Epithelial cell of proximal tubule (primary cell): ENCODE results near the gene HFE. TPM values are rescaled to one million over a fixed set of nuclear protein-coding genes. Genes with fewer than 3 reads are reported as not detected.
A peak's percentile ranks its signal among the peaks of the same experiment; 100 is the strongest.
"Not testable (repeated sequence)": the region's sequence is repeated elsewhere in the genome, so short reads cannot be mapped to it uniquely, and the experiment has no call there.

Experiments
- DNase-seq: peaks from one replicate; pipeline ENCODE4 v3.0.0-alpha.2; 2011; ENCODE audit warnings: low read depth
- H3K4me3 ChIP-seq: 2 replicates; pipeline ENCODE4 v1.5.1; 2011; ENCODE audit warnings: low read depth, mild to moderate bottlenecking, low read length
- CTCF ChIP-seq: conservative IDR thresholded peaks from 2 replicates; pipeline ENCODE4 v1.5.1; 2012; ENCODE audit warnings: low read depth, mild to moderate bottlenecking, low read length
- total RNA-seq: library from RNA; depleted of rRNA; stranded (reverse); fragments of >200 nt; gene quantifications from 2 replicates; pipeline ENCODE4 v1.2.3, GENCODE V29; 2015

Gene HFE
- total RNA-seq, 1 donor from 2014 or later = 5.1 TPM

- peak overlapping the region; percentile 79 for H3K4me3 ChIP-seq
- no peak for DNase-seq
- TF ChIP-seq CTCF = no peak
Measured at GRCh38 chr6:26056583-26057350, 30.5 kb upstream of the HFE start.

DNA sequence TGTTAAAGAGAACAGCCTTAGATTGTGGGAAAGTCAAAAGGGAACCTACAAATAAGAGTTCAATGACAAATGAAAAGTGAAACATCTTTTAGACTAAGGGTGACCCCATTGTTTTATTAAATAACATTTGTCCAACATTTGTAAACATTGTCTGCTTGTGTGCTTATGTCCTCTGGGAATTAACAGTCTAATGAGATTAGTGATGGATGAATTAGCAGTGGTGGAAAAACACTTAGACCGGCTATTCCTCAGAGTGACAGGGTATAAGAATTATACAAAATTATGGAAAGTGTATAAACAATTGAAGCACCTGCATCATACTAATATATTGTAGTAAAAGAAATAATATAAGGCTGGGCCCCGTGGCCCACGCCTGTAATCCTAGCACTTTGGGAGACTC is 29.3 kb upstream of the HFE start:
- no peak for DNase-seq
- H3K4me3 ChIP-seq = no peak overlapping the region
- no peak for TF ChIP-seq CTCF

- H3K4me3 ChIP-seq, DNase-seq: not testable (repeated sequence)
Measured at GRCh38 chr6:26058477-26059033, 28.7 kb upstream of the HFE start.

DNA sequence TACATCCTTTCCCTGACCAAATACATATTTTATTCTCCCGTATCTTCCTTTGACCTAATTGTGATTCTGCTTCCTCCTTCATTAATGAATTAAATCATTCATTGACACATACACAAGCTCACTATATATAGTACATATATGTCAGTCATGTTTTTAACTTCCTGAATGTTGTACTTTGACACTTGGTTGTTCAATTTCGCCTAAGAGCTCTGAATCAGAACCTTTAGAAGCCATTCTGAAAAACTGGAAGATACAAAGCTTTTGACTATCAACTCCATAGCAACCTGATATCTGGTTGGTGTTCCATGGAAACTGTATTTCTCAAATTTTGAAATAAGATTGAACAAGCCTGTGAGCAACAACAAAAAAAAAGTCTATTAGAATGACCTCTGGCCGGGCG is 27.3 kb upstream of the HFE start:
- DNase-seq = no peak
- TF ChIP-seq CTCF = no peak
- H3K4me3 ChIP-seq = no peak overlapping the region

GRCh38 chr6:26064619-26065257 is 22.5 kb upstream of the HFE start:
- peak; percentile 74 for TF ChIP-seq CTCF
- no peak for DNase-seq
- H3K4me3 ChIP-seq = no peak overlapping the region

DNA sequence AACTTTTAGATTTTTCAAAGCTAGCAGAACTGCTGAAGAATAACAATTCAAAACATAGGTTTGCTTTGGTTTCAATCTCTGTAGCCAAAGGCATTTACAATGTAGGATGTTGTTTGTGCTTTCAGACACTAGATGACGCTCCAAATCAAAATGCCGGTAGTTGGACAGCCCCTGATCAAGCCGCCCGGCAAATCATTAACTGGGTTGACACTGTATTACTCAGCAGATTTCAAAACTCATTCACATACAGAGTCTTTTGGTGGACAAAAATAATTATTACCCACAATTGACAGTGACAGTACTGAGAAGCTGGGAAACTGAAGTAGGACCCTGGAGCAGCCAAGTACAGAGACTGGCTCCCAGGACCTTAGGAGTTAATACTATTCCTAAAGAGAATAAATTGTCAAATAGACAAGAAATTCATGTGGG is 21.3 kb upstream of the HFE start:
- TF ChIP-seq CTCF = peak; percentile 96
- H3K4me3 ChIP-seq = peak overlapping the region; percentile 48
- DNase-seq = peak; percentile 78

GRCh38 chr6:26067367-26067766 is 19.9 kb upstream of the HFE start:
- DNase-seq = no peak
- H3K4me3 ChIP-seq = no peak overlapping the region
- no peak for TF ChIP-seq CTCF
